GM21529 (cell line): ENCODE data around the gene RIOK1.
"Not testable (repeated sequence)": the region's sequence is repeated elsewhere in the genome, so short reads cannot be mapped to it uniquely, and the experiment has no call there.

Experiments
- ATAC-seq: cut with Tn5 transposase; IDR thresholded peaks from one replicate; pipeline ENCODE4 v1.9.1; 2021; ENCODE audit not compliant: unreplicated experiment

The RIOK1 gene

GRCh38 chr6:7439228-7439627, 49.6 kb downstream of the RIOK1 start:
- no peak for ATAC-seq

GRCh38 chr6:7440476-7440875, 50.9 kb downstream of the RIOK1 start:
- ATAC-seq = no peak

DNA sequence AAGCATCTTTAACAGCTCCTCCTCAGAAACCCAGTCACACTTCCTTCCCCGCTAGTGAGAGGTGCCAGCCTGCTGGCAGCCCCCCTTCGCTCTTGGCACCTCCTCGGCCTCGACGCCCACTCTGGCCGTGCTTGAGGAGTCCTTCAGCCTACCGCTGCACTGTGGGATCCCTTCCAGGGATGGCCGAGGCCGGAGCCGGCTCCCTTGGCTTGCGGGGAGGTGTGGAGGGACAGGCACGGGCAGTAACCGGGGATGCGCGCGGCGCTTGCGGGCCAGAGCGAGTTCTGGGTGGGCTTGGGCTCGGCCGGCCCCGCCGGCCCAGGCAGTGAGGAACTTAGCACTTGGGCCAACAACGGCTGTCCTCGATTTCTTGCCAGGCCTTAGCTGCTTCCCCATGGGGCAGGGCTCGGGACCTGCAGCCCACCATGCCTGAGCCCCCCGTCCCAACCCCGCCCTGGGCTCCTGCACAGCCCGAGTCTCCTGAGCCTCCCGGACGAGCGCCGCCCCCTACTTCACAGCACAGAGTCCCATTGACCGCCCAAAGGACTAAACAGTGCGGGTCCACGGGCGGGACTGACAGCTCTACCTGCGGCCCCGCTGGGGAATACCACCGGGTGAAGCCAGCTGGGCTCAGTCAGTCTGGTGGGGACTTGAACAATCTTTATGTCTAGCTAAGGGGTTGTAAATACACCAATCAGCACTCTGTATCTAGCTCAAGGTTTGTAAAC, 51.6 kb downstream of the RIOK1 start:
- ATAC-seq = no peak

DNA sequence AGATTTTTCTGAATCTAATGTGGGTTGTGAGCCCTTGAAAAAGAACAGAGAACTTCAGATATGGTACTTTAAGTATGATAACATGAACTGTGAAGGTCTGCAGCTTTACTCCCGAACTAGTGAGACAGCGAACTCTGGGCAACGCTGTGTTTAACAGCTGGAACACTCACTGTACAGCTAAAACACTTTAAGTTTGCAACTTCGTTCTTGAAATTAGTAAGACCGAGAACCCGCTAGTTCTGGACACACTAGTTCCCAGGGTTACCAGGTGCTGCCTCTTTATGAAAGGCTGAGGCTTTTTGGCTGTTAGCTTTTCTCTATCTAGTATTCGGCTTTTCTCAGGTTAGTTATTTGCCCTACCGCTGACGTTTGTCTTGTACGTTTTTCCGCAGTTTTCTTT, 52.9 kb downstream of the RIOK1 start:
- ATAC-seq = peak; percentile 57

GRCh38 chr6:7445101-7445500, 55.5 kb downstream of the RIOK1 start:
- no peak for ATAC-seq

- ATAC-seq = no peak
These were observed 56.4 kb downstream of the RIOK1 start for GRCh38 chr6:7445885-7446461.

- no peak for ATAC-seq
These were observed 57.2 kb downstream of the RIOK1 start for GRCh38 chr6:7446619-7447325.

DNA sequence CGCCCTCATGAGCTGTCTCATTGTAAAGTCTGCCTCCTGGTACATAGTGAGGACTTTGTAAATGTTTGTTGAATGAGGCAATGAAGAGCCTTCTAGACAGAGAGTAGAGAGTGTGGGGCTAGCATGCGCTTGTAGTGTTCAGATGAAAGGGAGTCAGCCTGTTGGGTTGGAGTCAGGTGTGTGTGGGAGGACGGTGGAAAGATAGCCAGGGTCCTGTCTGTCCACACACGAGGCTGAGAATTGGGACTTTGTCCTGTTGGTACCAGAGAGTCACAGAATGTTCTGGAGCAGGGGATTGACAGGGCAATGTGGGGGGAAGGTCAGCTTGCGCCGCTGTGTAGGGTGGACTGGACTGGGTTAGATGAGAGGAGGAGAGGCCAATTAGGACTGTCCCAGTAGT, 58.6 kb downstream of the RIOK1 start:
- ATAC-seq = no peak

DNA sequence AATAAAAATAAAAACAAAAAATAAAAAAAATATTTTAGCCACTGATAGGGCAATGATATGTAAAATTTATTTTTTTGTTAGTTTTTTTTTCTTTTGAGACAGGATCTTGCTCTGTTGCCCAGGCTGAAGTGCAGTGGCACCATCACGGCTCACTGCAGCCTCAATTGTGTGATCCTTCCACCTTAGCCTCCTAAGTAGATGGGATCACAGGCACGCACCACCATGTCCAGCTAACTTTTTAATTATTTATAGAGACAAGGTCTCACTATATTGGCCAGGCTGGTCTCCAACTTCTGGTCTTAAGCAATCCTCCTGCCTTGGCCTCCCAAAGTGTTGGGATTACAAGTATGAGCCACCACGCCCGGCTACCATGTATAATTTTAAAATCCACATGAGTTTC, 59.4 kb downstream of the RIOK1 start:
- ATAC-seq = no peak

- no peak for ATAC-seq
These were observed 61.7 kb downstream of the RIOK1 start for GRCh38 chr6:7451326-7451725.

- ATAC-seq = no peak
These were observed 63.3 kb downstream of the RIOK1 start for GRCh38 chr6:7452898-7453297.

- ATAC-seq = no peak
These were observed 65.2 kb downstream of the RIOK1 start for GRCh38 chr6:7454696-7455358.

GRCh38 chr6:7456302-7456701, 66.7 kb downstream of the RIOK1 start:
- not testable (repeated sequence) for ATAC-seq

GRCh38 chr6:7461416-7461815, 71.8 kb downstream of the RIOK1 start:
- ATAC-seq = no peak

GRCh38 chr6:7463785-7464184, 74.2 kb downstream of the RIOK1 start:
- ATAC-seq = no peak

DNA sequence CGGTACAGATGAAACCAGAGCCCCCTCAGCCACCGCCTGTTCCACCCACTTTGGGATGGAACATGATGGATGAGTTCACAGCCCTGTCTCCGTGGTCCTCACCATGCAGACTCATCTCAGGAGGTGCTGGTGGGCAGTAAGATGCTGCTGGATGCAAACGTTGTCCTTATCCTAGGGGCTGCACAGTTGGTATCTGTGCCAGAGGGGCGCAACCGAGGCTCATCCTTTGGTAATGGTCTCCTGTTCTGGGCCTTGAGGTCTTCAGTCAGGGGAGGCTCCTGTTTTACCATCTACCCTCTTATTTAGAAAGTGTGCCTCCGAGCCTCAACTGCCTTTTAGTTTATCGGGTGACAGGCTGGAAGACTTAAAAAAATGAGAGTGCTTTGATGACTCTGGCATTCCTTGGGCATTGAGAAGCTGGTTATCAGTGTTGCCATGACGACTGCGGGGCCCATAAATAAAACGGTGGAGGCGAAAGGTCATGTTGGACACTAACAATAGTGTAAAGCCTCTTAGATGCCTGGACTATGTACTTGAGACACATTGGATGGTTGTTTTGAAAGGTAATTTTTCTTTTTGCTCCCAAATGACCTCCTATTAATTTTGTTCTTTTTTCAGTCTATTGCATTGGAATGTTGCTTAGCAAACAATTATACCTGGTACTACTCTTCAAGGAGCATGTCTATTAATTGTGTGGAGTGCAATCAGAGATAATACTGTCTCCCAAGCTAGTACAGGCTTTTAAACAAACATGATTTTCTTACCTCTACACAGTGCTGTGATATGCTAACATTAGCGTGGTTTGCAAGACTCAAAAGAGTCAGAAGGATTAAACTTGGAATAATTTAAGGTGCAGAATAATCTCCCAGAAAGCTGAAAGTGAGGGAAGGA, 77.6 kb downstream of the RIOK1 start:
- ATAC-seq = no peak
